ENCODE measurements around the gene FAAP100.

FAAP100 gene

DNA sequence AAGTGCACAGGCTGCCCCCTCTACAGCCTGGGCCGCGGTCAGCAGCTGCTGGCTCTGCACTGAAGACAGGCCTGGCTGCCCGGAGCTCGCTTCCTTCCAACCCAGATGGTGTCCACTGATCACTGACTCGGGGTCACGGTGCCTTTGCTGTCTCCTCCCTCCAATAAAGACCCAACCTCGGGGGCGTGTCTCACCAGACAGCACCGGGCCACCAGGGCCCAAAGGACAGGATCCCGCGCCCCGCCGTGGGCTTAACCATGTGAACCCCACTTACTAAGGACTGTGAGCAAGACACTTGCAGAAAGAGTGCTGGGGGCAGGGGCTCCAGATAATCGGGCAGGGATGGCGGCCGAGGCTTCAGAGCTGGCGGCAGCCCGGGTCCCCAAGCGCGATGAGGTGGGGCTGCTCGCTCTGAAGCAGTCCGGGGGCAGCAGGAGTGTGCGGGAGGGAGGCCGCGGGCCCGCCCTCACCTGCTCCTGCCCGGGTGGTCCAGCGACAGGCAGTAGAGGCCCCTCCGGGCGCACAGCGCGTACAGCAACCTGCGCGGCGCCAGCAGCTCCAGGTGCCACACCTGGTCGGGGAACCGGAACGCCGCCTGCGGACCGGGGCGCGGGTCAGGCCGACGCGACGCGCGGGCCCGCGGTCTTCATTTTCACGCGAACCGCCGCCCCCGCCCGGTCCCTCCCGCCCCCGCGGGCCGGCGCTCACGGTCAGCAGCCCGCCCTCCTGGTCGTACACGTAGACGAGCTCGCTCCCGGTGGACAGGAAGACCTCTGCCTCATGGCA, 502 bp downstream of the FAAP100 start:
- ATAC-seq, result no peak

DNA sequence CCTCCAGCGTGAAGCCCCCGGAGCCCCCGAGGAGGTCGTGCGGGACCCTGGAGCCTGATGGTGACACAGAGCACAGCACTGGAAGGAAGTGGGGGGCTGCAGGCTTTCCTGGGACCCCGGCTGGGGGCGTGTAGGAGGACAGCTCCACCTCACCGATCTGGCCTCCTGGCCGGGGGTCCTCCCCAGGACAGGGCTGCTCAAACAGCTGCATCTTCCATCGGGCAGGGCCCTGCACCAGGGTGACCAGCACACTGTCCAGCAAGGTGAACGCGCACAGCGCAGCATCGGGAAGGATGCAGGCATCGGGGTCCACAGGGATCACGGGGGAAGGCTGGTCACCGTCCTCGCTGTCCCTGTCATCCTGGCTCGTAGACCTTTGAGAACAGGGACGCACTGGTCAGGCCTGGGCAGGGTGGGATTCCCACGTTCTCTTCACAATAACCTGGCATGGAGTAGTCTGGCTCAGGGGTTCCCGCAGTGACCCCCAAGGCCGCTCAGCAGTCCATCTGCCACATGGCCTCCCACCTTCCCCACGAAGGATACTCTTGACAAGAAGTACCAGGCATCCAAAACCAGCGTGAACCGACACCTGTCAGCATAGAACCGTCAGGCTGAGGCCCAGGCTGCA, 1.2 kb downstream of the FAAP100 start:
- no peak for ATAC-seq

DNA sequence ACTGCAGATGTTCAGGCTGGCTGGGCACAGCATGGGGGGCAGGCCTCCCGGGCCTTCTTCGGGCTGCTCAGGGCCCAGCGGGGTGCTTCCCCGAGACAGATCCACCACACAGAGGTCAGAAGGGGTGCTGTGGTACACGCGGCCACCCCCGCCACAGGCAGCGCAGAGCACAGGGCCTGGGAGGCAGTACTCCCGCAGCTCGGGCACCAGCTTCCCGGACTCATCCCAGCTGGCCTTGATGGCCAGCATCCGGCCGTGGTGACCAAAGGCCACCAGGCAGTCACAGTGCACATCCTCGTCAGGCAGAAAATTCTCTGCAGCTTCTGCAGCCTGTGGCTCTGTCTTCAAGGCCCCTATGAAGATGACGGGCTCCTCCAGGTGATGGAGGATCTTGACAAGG, 1.9 kb downstream of the FAAP100 start:
- ATAC-seq, result no peak

DNA sequence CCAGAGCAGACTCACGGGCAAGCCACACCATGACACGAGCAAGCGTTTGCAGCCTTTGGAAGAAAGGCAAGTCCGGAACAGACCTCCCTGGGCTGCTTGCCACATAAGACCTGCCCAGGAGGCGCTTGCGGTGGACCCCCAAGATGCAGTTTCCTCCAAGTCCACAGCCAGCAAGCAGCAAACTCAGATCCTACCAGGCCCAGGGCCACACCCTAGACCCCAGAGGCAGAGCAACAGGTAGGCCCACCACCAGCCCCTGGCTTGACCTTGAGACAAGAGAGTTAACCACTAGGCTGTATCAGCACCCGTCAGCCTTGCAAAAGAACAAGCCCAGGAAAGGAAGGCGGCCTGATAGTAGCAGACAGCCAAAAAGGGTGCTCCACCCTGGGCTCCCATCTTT, 2.3 kb downstream of the FAAP100 start:
- no peak for ATAC-seq

- no peak for ATAC-seq
Observed at GRCh38 chr17:81549031-81549557, 3.1 kb downstream of the FAAP100 start.

- no peak for ATAC-seq
Observed at GRCh38 chr17:81547614-81547982, 4.6 kb downstream of the FAAP100 start.

DNA sequence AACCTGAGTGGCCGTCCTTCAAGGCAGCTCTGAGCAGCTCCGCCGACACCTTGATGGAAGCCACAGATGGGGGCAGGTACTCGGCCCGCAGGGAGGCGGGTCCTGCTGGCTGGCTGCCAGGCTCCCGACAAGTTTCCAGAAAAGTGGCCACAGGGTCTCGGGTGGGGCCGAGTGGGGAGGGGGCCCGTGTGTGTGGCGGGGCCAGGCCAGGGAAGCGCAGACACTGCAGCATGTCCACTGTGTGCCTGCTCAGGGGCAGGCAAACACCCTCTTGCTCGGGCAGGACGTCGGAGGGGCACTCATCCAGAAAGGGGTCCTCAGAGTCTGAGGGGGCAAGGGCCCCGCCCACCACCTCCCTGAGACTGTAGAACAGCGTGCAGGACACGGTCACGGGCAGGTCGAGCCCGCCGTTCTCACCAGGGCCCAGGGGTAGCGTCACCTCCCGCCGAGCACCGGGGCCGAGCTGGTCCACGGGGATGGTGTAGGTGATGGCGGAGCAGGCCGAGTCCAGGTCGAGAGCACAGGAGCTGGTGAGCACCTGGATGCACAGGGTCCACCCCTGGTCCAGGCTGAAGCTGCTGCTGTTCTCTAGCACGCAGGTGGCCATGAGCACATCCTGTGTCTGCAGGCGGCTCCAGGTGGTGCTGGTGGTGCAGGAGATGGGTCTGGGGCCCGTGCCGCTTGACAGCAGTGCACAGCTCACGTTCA, 5.1 kb downstream of the FAAP100 start:
- ATAC-seq, result no peak

DNA sequence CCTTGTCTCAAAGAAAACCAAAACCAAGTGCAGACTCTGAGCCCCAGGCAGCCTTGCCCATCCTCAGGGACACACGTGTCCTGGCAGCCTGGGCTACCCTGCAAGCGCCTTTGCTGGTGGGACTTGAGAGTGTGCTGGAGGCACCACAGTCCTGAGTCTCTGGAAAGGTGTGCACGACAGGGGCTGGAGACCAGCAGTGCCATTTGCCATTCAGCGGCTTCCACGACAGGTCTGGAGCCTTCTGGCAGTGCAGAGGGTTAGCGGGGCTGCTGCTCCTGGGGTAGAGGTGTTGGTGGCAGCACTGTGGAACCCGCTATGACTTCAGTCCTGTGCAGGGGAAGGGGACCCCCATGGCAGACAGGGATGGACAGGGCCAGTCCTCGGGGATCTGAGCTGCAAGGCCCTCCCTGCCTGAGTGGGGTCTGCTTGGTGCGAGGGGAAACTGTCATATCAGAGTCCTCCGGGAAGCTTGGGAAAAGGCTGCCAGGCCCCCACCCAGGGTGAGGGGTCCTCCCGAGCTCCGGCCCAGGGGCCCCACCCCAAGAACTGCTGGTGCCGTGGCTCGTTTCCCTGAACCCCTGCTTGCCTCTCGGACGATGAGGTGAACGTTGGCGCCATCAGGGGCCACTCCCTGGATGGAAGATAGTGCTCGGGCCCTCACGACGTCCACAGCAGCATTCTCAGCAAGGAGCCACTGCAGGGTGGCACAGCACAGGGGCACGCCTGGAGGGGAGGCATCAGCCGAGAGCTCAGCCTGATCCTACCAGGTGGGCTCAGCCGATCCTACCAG, 6.8 kb downstream of the FAAP100 start:
- no peak for ATAC-seq

DNA sequence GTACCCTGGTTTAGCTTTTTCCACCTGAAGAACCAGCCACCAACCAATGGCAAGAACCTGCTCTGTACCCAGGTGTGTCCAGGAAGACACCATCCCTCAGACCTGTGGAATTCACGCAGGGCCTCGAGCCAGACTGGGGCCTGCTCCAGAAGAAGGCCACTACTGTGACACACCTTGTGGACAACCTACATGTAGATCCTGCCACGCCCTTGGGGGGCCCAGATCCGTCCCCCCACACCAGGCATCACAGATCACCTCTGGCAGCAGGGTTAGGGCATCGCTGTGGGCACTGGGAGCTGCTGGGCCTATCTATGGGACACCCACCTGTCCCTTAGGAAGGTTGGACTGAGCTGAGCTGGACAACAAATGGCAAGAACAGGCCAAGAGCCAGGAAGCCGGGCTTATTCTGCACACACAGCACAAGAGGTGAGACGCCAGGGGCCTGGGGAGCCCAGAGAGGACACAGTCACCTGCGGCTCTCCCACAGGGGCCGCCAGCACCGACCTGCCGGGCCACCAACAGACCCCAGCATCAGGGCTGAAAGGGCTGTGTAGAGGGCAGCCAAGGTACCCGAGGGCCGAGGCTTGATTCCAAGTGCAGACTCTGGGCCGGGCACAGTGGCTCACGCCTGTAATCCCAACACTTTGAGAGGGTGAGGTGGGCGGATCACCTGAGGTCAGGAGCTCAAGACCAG, 7.7 kb downstream of the FAAP100 start:
- ATAC-seq, result no peak

- ATAC-seq, result no peak
Observed at GRCh38 chr17:81543756-81544155, 8.4 kb downstream of the FAAP100 start.

DNA sequence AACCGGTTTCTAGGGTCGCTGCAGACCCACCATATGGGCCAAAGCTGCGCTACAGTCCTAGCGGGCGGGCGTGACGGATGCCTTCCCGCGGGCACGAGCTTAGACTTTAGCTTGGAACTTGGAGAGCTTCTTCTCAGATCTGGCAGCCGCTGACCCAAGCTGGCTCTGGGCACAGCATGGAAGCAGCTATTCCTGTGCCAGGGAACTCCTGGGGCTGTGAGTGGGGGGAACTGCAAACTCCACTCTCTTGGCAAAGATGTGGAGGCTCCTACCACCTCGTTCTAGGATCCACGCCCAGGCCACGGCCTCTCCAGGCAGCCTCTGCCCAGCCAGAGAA, 8.8 kb downstream of the FAAP100 start:
- no peak for ATAC-seq

GRCh38 chr17:81542431-81543338, 9.5 kb downstream of the FAAP100 start:
- no peak for ATAC-seq

GRCh38 chr17:81541123-81541522, 11.0 kb downstream of the FAAP100 start:
- no peak for ATAC-seq

GRCh38 chr17:81540676-81541027, 11.5 kb downstream of the FAAP100 start:
- no peak for ATAC-seq

DNA sequence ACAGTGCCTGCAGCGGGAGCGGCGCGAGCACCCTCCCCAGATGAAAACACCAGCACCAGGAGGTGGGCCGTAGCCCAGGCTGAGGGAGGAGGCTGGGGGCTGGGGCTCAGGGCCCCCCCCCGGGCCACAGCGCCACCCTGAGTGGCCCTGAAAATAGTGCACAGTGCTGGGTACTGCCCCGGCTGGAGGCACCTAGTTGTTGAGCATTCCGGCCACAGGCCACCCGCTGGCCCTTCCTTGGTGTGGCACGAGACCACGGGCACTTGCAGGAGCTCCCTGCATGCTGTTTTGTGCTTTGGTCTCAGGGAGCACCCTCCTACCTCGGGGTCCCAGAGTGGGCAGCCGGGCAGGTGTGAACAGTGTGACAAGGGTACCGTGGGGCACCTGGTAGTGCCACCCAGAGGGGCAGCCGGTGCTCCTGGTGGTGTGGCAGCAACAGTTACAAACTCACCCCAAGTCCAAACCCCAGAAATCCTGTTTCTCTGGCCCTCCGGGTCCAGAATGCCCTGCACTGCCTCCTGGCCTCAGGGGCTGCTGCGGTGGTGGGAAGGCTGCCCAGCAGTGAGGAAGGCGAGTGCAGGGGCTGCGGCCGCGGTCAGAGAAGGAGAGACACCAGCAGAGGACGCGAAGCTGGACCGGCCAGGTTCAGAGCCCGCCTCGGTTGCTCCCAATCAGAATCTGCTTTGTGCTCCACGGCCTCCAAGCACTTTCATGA, 12.0 kb downstream of the FAAP100 start:
- ATAC-seq, result no peak

DNA sequence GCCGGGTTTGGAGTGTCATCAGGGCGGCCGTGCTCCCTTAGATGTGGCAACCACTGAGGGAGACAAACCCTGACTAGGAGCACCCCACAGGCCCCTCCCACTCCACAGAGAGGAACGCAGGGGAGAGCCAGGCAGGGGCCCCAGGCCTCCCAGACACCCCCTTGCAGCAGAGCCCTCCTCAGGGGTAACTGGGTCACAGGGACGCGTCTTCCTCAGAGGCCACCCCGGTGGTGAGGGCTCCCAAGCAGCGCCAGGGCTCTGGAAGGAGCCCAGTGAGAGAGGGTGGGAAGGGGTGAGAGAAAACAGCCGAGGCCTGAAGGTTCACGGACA, 12.6 kb downstream of the FAAP100 start:
- no peak for ATAC-seq

GRCh38 chr17:81538651-81539570, 13.2 kb downstream of the FAAP100 start:
- no peak for ATAC-seq

DNA sequence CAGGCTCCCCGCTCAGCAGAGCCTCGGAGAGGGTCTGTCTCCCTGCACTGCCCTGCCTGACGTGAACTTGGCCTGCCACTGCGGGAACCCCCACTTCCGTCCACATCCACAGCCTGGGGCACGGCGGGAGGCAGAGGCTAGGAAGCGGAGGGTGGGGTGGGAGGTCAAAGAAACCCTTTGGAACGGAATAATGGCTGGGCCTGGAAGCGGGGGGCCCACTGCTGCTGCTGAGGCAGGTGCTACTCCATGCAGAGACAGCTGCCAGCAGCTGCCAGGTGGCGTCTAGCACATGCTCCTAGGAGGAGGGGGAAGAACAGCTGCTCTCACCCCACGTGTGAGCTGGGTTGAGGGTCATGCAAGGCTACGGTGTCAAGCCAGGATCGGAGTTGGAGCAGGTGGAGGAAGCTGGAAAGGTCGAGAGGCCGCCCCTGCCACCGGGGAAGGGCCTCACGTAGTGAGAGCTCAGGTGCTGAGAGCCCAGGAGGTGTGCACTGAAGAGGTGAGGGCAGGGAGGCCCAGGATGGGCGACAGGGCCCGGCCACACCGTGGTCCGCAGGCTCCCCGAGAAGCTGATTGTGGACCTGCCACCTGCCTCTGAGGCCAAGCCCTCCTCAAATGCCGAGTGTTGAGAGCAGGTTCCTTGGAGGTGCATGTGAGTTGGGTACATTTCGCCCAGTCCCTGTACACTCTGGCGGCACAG, 14.1 kb downstream of the FAAP100 start:
- no peak for ATAC-seq

GRCh38 chr17:81537343-81537855, 14.8 kb downstream of the FAAP100 start:
- ATAC-seq, result peak; percentile 37 to 53

All from activated CD4-positive, CD25-positive, alpha-beta regulatory T cell treated with anti-CD3 and anti-CD28 coated beads, Interleukin-2, amount 50 U/mL, for 24 hours (primary cell).